Progenitor cell of endocrine pancreas (in vitro differentiated cells): ENCODE data around the gene HYAL1. TPM values are rescaled to one million over a fixed set of nuclear protein-coding genes. Genes with fewer than 3 reads are reported as not detected.
A peak's percentile ranks its signal among the peaks of the same experiment; 100 is the strongest.

ENCODE experiments used
- DNase-seq: peaks from one replicate; pipeline ENCODE4 v3.0.0; 2021; ENCODE audit warnings: low spot score; ENCODE audit not compliant: unreplicated experiment
- H3K27ac Mint-ChIP-seq: 2 replicates; pipeline ENCODE4 v1.8.0; 2021; ENCODE audit warnings: mild to moderate bottlenecking, moderate library complexity, mixed read lengths
- H3K27me3 Mint-ChIP-seq: 2 replicates; pipeline ENCODE4 v1.8.0; 2021; ENCODE audit warnings: mixed read lengths
- H3K36me3 Mint-ChIP-seq: 2 replicates; pipeline ENCODE4 v1.8.0; 2022; ENCODE audit warnings: mixed read lengths; ENCODE audit not compliant: insufficient read depth
- H3K4me1 Mint-ChIP-seq: 2 replicates; pipeline ENCODE4 v1.8.0; 2021; ENCODE audit warnings: low read depth, mixed read lengths
- H3K4me3 Mint-ChIP-seq: 2 replicates; pipeline ENCODE4 v1.8.0; 2021; ENCODE audit warnings: low read depth, mild to moderate bottlenecking, moderate library complexity, mixed read lengths
- H3K9me3 Mint-ChIP-seq: 2 replicates; pipeline ENCODE4 v1.8.0; 2021; ENCODE audit warnings: low read depth, mixed read lengths
- total RNA-seq: library from RNA; stranded (reverse); gene quantifications from 2 replicates; pipeline ENCODE4 v1.2.1, GENCODE V29; 2021
- TF ChIP-seq, protein P1 (sequence below): fragments of 200-600 bp; sonication (generic); IDR thresholded peaks from one replicate; pipeline ENCODE4 v1.5.0; 2021; ENCODE audit warnings: antibody characterized with exemption, mild to moderate bottlenecking; ENCODE audit not compliant: unreplicated experiment

The HYAL1 gene
- total RNA-seq, 1 donor from 2014 or later: 3.1 TPM

DNA sequence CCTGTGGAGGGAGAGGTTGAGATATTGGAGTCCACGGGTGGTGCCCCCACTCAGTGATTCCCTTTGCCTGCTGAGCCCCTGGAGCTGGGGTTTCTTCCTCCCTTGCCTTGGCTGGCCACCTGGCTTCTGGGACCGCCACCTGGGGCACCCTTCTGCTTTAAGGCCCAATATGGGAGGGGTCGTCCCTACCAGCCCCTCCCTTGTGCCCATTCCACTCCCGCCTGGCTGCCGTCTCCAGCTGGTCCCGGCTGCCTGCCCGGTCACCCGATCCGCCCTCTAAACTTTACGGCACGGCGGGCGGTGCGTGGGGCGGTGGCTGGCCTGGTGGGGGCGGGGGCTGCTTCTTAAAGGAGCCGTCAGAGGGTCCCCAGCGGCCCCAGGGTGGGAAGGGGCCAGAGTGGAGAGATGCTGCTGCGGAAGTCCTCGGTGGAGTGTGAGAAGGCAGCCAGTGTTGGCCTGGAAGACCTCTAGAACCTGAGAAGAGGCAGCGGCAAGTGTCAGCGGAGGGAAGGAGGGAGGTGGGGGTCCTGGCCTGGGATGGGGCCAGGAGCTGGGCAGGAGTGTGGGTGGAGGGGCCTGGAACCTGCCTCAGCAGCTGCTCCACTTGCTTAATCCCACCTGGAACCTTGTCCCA, 36.0 kb downstream of the HYAL1 start:
- H3K27me3 Mint-ChIP-seq: peaks cover 3% of the 10 kb centered on the region
- H3K27ac Mint-ChIP-seq: peak overlapping the region; percentile 59
- no peaks in the 10 kb centered on the region for H3K9me3 Mint-ChIP-seq
- no peak for DNase-seq
- peak overlapping the region; percentile 41 for H3K4me3 Mint-ChIP-seq
- TF ChIP-seq, protein P1, sequence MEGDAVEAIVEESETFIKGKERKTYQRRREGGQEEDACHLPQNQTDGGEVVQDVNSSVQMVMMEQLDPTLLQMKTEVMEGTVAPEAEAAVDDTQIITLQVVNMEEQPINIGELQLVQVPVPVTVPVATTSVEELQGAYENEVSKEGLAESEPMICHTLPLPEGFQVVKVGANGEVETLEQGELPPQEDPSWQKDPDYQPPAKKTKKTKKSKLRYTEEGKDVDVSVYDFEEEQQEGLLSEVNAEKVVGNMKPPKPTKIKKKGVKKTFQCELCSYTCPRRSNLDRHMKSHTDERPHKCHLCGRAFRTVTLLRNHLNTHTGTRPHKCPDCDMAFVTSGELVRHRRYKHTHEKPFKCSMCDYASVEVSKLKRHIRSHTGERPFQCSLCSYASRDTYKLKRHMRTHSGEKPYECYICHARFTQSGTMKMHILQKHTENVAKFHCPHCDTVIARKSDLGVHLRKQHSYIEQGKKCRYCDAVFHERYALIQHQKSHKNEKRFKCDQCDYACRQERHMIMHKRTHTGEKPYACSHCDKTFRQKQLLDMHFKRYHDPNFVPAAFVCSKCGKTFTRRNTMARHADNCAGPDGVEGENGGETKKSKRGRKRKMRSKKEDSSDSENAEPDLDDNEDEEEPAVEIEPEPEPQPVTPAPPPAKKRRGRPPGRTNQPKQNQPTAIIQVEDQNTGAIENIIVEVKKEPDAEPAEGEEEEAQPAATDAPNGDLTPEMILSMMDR: no peak
- H3K36me3 Mint-ChIP-seq: no peaks in the 10 kb centered on the region
- H3K4me1 Mint-ChIP-seq: peaks cover 41% of the 10 kb centered on the region

DNA sequence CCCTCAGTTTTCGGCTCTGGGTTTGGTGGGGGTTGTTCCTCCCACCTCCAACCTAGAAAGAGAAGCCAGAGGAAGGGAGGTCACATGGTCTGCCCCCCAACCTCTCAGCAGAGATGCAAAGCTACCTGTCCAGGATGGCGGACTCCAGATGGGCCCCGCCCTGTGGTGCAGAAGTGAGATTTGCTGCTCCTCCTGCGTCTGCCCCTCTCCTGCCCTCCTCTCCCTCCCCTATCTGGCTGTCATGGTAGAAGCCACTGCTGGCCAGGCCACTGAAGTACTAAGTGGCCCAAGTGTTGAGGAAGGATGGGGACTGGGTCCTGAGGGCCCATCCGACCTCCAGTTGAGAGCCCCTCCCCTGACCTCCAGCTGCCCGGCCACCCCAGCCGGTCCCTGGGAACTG, 36.5 kb downstream of the HYAL1 start:
- Mint-ChIP-seq H3K9me3 (no peaks in the 10 kb centered on the region), H3K27ac (peak overlapping the region; percentile 59), H3K27me3 (peaks cover 3% of the 10 kb centered on the region), H3K4me3 (no peak overlapping the region), H3K4me1 (peaks cover 41% of the 10 kb centered on the region), H3K36me3 (no peaks in the 10 kb centered on the region)
- DNase-seq: no peak
- TF ChIP-seq, protein P1: no peak

GRCh38 chr3:50266017-50266416, 37.4 kb downstream of the HYAL1 start:
- Mint-ChIP-seq H3K4me1 (peaks cover 38% of the 10 kb centered on the region), H3K36me3 (no peaks in the 10 kb centered on the region), H3K9me3 (no peaks in the 10 kb centered on the region), H3K4me3 (no peak overlapping the region), H3K27me3 (peaks cover 3% of the 10 kb centered on the region), H3K27ac (peak overlapping the region; percentile 92)
- DNase-seq: no peak
- TF ChIP-seq, protein P1: no peak

- Mint-ChIP-seq H3K4me1 (peaks cover 39% of the 10 kb centered on the region), H3K27me3 (peaks cover 3% of the 10 kb centered on the region), H3K36me3 (no peaks in the 10 kb centered on the region), H3K4me3 (no peak overlapping the region), H3K9me3 (no peaks in the 10 kb centered on the region), H3K27ac (peak overlapping the region; percentile 92)
- no peak for DNase-seq
- TF ChIP-seq, protein P1: no peak
Observed at GRCh38 chr3:50265571-50265970, 37.8 kb downstream of the HYAL1 start.

- no peak for DNase-seq
- Mint-ChIP-seq H3K4me1 (peaks cover 39% of the 10 kb centered on the region), H3K27ac (peak overlapping the region; percentile 98), H3K27me3 (peaks cover 3% of the 10 kb centered on the region), H3K9me3 (no peaks in the 10 kb centered on the region), H3K4me3 (peak overlapping the region; percentile 38), H3K36me3 (no peaks in the 10 kb centered on the region)
- TF ChIP-seq, protein P1: no peak
Observed at GRCh38 chr3:50264964-50265485, 38.3 kb downstream of the HYAL1 start.
